DND-41 (cell line): ENCODE measurements around the gene NAMPT.

Source experiments
- ATAC-seq: fragments of 200-7000 bp; cut with Tn5 transposase; 3 replicates; pipeline ENCODE4 v1.9.1; 2021; ENCODE audit warnings: low read depth; ENCODE audit not compliant: insufficient read depth
- DNase-seq: peaks from one replicate; pipeline ENCODE4 v3.0.0-alpha.2; 2020
- H2AFZ ChIP-seq: 2 replicates; pipeline ENCODE4 v1.6.0; 2012; ENCODE audit warnings: low read depth, low read length
- H3K27ac ChIP-seq: 2 replicates; pipeline ENCODE4 v1.5.1; 2012; ENCODE audit warnings: low read length, inconsistent platforms
- H3K27me3 ChIP-seq: fragments of 200-600 bp; sonication (generic); 2 replicates; pipeline ENCODE4 v1.6.0; 2012; ENCODE audit warnings: low read length, mild to moderate bottlenecking, inconsistent platforms; ENCODE audit not compliant: insufficient read depth, poor library complexity
- H3K36me3 ChIP-seq: 2 replicates; pipeline ENCODE4 v1.5.1; 2012; ENCODE audit warnings: low read length, inconsistent platforms; ENCODE audit not compliant: insufficient read depth
- H3K4me1 ChIP-seq: 2 replicates; pipeline ENCODE4 v1.5.1; 2012; ENCODE audit warnings: mild to moderate bottlenecking, low read length; ENCODE audit not compliant: insufficient read depth
- H3K4me2 ChIP-seq: 2 replicates; pipeline ENCODE4 v1.6.0; 2012; ENCODE audit warnings: mild to moderate bottlenecking, moderate library complexity, low read length, inconsistent platforms; ENCODE audit not compliant: insufficient read depth
- H3K4me3 ChIP-seq, 2 experiments: fragments of 200-600 bp in 1 of 2; shearing (Covaris generic) in 1 of 2; 2 replicates each; pipeline ENCODE4 v1.5.1; 2012 to 2016; ENCODE audit warnings: inconsistent platforms in 2 of 2, low read length in 2 of 2, mild to moderate bottlenecking in 2 of 2, low read depth in 1 of 2, moderate library complexity in 1 of 2
- H3K79me2 ChIP-seq: 2 replicates; pipeline ENCODE4 v1.6.0; 2012; ENCODE audit warnings: low read length, inconsistent platforms; ENCODE audit not compliant: insufficient read depth
- H3K9ac ChIP-seq: 2 replicates; pipeline ENCODE4 v1.6.0; 2012; ENCODE audit warnings: low read depth, mild to moderate bottlenecking, inconsistent platforms, low read length, moderate library complexity
- H3K9me3 ChIP-seq: 2 replicates; pipeline ENCODE4 v1.5.1; 2012; ENCODE audit warnings: low read length, moderate library complexity, mild to moderate bottlenecking, inconsistent platforms; ENCODE audit not compliant: insufficient read depth, severe bottlenecking
- H4K20me1 ChIP-seq: 2 replicates; pipeline ENCODE4 v1.6.0; 2012; ENCODE audit warnings: low read length; ENCODE audit not compliant: insufficient read depth
- EZH2 ChIP-seq: IDR thresholded peaks from 3 replicates; pipeline ENCODE4 v1.6.1; 2012; ENCODE audit warnings: borderline replicate concordance, low read depth, mild to moderate bottlenecking, moderate library complexity, low read length, inconsistent platforms; ENCODE audit not compliant: severe bottlenecking
- TF ChIP-seq, protein P1 (sequence below): IDR thresholded peaks from 2 replicates; pipeline ENCODE4 v1.5.1; 2012; ENCODE audit warnings: borderline replicate concordance, low read length, moderate library complexity, mild to moderate bottlenecking; ENCODE audit not compliant: poor library complexity, severe bottlenecking; ENCODE audit errors: extremely low read depth

Gene NAMPT

GRCh38 chr7:106224797-106225196, 60.0 kb downstream of the NAMPT start:
- TF ChIP-seq EZH2: no peak
- TF ChIP-seq, protein P1, sequence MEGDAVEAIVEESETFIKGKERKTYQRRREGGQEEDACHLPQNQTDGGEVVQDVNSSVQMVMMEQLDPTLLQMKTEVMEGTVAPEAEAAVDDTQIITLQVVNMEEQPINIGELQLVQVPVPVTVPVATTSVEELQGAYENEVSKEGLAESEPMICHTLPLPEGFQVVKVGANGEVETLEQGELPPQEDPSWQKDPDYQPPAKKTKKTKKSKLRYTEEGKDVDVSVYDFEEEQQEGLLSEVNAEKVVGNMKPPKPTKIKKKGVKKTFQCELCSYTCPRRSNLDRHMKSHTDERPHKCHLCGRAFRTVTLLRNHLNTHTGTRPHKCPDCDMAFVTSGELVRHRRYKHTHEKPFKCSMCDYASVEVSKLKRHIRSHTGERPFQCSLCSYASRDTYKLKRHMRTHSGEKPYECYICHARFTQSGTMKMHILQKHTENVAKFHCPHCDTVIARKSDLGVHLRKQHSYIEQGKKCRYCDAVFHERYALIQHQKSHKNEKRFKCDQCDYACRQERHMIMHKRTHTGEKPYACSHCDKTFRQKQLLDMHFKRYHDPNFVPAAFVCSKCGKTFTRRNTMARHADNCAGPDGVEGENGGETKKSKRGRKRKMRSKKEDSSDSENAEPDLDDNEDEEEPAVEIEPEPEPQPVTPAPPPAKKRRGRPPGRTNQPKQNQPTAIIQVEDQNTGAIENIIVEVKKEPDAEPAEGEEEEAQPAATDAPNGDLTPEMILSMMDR: no peak
- Histone ChIP-seq H3K4me2 (no peak overlapping the region), H4K20me1 (no peaks in the 10 kb centered on the region), H3K36me3 (no peaks in the 10 kb centered on the region), H3K4me3 (no peak overlapping the region), H3K9me3 (no peaks in the 10 kb centered on the region), H3K79me2 (no peaks in the 10 kb centered on the region), H2AFZ (no peak overlapping the region), H3K9ac (no peak overlapping the region), H3K27ac (no peak overlapping the region), H3K27me3 (peaks cover 7% of the 10 kb centered on the region), H3K4me1 (no peaks in the 10 kb centered on the region)
- ATAC-seq (no peak), DNase-seq (no peak)

DNA sequence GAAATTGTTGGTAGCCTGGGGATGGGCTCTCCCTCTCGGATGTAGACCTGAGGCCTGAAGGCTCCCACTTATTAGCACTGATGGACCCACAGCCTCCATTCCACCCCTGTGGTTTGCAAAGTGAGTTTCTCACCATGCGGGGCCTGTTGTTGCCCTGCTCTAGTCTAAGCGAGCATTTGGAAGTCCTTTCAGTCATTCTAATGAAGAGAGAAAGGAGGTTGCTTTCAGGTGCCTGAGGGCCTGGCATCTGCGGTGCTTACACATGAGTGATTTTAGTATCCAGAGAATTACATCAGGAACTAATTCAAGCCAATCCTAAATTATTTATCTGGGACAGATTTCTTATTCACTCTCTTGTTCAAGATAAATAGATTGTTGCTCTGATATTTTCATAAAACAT, 61.6 kb downstream of the NAMPT start:
- H3K27me3 ChIP-seq: peaks cover 7% of the 10 kb centered on the region
- no peak for TF ChIP-seq EZH2
- no peak overlapping the region for H3K4me3 ChIP-seq
- H3K79me2 ChIP-seq: no peaks in the 10 kb centered on the region
- H3K27ac ChIP-seq: no peak overlapping the region
- no peak for DNase-seq
- no peaks in the 10 kb centered on the region for H3K9me3 ChIP-seq
- H4K20me1 ChIP-seq: no peaks in the 10 kb centered on the region
- no peak for ATAC-seq
- H3K36me3 ChIP-seq: no peaks in the 10 kb centered on the region
- H3K9ac ChIP-seq: no peak overlapping the region
- no peaks in the 10 kb centered on the region for H3K4me1 ChIP-seq
- H2AFZ ChIP-seq: no peak overlapping the region
- H3K4me2 ChIP-seq: no peak overlapping the region

DNA sequence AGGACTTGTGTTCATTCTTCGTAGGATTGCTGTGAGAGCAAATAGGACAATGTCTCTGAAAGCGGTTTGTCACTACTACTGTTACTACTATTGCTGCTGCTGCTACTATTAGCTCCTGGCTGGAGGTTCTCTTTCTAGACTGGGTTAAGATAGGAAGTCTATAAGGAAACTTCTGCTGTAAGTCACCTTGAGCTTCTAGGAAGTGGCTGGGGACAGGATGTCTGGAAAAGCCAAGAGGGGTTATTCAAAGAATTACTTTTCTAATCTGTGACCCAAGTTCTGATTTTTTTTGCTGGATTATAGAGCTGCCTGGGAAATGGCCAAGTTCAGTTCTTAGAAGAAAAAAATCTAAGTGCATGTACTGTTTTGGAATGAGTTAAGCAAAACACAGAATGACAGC, 62.2 kb downstream of the NAMPT start:
- no peaks in the 10 kb centered on the region for H3K4me1 ChIP-seq
- DNase-seq (no peak), ATAC-seq (no peak)
- no peak overlapping the region for H3K9ac ChIP-seq
- no peak overlapping the region for H3K27ac ChIP-seq
- no peaks in the 10 kb centered on the region for H4K20me1 ChIP-seq
- no peak for TF ChIP-seq EZH2
- TF ChIP-seq, protein P1: no peak
- no peaks in the 10 kb centered on the region for H3K36me3 ChIP-seq
- no peaks in the 10 kb centered on the region for H3K79me2 ChIP-seq
- H3K9me3 ChIP-seq: no peaks in the 10 kb centered on the region
- H3K4me2 ChIP-seq: no peak overlapping the region
- H3K4me3 ChIP-seq: no peak overlapping the region
- peaks cover 7% of the 10 kb centered on the region for H3K27me3 ChIP-seq
- no peak overlapping the region for H2AFZ ChIP-seq

DNA sequence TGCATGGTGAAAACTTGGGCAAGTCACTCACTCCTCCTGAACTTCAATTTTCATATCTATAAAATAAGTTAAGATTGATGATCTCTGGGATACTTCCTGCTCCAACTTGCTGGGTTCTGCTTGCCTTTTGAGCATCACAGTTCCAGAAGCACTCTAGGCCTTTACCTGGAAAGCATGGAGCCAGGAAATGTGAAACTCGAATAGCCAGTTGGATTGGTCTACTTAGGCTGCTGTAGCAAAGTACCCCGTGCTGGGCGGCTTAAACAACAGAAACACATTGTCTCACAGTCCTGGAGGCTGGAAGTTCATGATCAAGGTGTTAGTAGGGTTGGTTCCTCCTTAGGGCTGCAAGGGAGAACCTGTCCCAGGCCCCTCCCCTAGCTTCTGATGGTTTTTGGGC, 64.5 kb downstream of the NAMPT start:
- Histone ChIP-seq H3K4me1 (no peaks in the 10 kb centered on the region), H2AFZ (no peak overlapping the region), H4K20me1 (no peaks in the 10 kb centered on the region), H3K36me3 (no peaks in the 10 kb centered on the region), H3K9me3 (no peaks in the 10 kb centered on the region), H3K79me2 (no peaks in the 10 kb centered on the region), H3K4me2 (no peak overlapping the region), H3K4me3 (no peak overlapping the region), H3K27me3 (peaks cover 7% of the 10 kb centered on the region), H3K27ac (no peak overlapping the region), H3K9ac (no peak overlapping the region)
- DNase-seq (no peak), ATAC-seq (no peak)
- TF ChIP-seq, protein P1: no peak
- no peak for TF ChIP-seq EZH2
